ENCODE data around the gene PVR. TPM values are rescaled to one million over a fixed set of nuclear protein-coding genes. Genes with fewer than 3 reads are reported as not detected.
A peak's percentile ranks its signal among the peaks of the same experiment; 100 is the strongest.

The PVR gene, protein sequence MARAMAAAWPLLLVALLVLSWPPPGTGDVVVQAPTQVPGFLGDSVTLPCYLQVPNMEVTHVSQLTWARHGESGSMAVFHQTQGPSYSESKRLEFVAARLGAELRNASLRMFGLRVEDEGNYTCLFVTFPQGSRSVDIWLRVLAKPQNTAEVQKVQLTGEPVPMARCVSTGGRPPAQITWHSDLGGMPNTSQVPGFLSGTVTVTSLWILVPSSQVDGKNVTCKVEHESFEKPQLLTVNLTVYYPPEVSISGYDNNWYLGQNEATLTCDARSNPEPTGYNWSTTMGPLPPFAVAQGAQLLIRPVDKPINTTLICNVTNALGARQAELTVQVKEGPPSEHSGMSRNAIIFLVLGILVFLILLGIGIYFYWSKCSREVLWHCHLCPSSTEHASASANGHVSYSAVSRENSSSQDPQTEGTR
- polyA plus RNA-seq (2013, experiment 1 of 4): 9.0 TPM
- polyA plus RNA-seq (2013, experiment 2 of 4): 10.7 TPM
- 7.8 TPM for polyA plus RNA-seq (2013, experiment 3 of 4)
- 7.4 TPM for polyA plus RNA-seq (2013, experiment 4 of 4)

DNA sequence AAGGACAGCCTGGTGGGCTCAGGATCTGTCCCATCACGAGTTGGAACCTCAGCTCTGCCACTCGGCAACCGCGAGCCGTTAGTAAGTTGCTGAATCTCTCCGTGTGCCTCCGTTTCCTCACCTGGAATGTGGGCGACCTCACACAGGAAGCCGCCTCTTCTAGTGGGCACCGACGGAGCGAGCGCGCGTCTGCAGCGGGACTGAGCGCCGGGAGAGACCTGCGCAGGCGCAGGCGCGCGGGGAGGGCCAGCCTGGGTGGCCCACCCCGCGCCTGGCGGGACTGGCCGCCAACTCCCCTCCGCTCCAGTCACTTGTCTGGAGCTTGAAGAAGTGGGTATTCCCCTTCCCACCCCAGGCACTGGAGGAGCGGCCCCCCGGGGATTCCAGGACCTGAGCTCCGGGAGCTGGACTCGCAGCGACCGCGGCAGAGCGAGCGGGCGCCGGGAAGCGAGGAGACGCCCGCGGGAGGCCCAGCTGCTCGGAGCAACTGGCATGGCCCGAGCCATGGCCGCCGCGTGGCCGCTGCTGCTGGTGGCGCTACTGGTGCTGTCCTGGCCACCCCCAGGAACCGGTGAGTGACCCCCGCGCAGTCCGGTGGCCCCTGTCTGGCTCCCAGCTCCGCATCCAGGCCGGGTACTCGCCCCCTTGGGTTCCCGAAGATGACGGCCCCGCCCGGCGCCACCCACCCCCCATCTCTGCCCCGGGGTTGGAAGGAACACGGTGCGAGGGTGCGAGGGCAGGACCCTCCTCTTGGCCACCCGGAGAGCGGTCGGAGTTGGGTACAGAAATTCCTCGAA lies at the start of gene PVR:
Gene PVR, plus strand, starts transcription at position 306 of the 797 bp plus-strand sequence. Its CDS starts 187 bp downstream, at position 493.
- WGBS, 2 experiments: 1% methylated on average over 70 of the region's 70 CpGs
- Histone ChIP-seq H3K4me3 (ENCODE audit: insufficient read depth, low read depth, low read length) (peak within 1 kb of the TSS; percentile 51), H3K27ac (ENCODE audit: insufficient read depth, low read depth, low read length, poor library complexity, severe bottlenecking) (peak within 1 kb of the TSS; percentile 33), H3K36me3 (ENCODE audit: control insufficient read depth, insufficient read depth, low read length) (no peaks in the 10 kb centered on the region), H3K27me3 (ENCODE audit: control insufficient read depth, insufficient read depth, low read length, poor library complexity, severe bottlenecking) (peaks cover 14% of the 10 kb centered on the region), H3K4me1 (ENCODE audit: control insufficient read depth, insufficient read depth, low read length) (no peaks in the 10 kb centered on the region), H3K9me3 (ENCODE audit: control insufficient read depth, low read length) (no peaks in the 10 kb centered on the region)

DNA sequence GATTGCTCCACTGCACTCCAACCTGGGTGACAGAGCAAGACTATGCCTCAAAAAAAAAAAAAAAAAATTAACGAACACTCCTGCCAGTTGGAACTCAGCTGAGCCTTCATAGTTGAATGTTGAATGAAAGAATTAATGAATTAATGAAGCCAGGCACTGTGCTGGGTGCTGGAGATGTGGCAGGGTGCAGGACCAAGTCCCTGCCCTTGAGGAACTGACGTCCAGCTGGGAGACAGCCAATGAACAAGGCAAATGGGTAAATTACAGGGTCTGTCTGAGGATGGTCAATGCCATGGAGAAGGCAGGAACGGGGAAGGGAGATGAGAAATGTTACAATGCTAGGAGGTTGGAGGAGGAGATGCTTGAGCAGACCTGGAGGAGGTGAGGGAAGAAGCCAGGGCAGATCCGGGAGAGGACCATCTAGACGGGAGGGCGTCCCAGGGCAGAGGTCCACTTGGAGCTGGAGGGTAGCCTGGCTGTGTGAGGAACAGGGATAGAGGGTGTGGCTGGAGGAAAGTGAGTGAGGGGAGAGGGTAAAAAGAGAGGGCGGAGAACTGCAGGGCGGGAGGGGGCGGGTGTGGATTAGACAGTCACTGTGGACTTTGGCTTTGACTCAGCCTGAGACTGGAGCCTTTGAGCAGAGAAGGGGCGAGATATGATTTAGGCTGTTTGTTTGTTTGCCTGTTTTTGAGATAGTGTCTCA lies 47.1 kb upstream of the PVR start:
- Histone ChIP-seq H3K4me3 (ENCODE audit: insufficient read depth, low read depth, low read length) (no peak overlapping the region), H3K36me3 (ENCODE audit: control insufficient read depth, insufficient read depth, low read length) (no peaks in the 10 kb centered on the region), H3K4me1 (ENCODE audit: control insufficient read depth, insufficient read depth, low read length) (no peaks in the 10 kb centered on the region), H3K9me3 (ENCODE audit: control insufficient read depth, low read length) (no peaks in the 10 kb centered on the region), H3K27ac (ENCODE audit: insufficient read depth, low read depth, low read length, poor library complexity, severe bottlenecking) (no peak overlapping the region), H3K27me3 (ENCODE audit: control insufficient read depth, insufficient read depth, low read length, poor library complexity, severe bottlenecking) (no peaks in the 10 kb centered on the region)
- WGBS, 2 experiments: 91 to 92% methylated on average over 10 of the region's 10 CpGs

DNA sequence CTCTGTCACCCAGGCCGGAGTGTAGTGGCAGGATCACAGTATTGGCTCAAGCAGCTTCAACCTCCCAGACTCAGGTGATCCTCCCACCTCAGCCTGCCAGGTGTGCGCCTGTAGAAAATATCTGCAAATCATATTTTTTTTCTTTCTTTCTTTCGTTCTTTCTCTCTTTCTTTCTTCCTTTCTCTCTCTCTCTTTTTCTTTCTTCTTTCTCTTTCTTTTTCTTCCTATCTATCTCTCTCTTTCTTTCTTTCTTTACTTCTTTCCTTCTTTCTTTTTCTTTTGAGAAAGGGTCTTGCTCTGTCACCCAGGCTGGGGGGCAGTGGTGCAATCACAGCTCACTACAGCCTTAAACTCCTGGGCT lies 46.6 kb upstream of the PVR start:
- 93% methylated on average over 3 of the region's 3 CpGs for WGBS, 2 experiments
- H3K4me1 ChIP-seq (ENCODE audit: control insufficient read depth, insufficient read depth, low read length): no peaks in the 10 kb centered on the region
- H3K9me3 ChIP-seq (ENCODE audit: control insufficient read depth, low read length): no peaks in the 10 kb centered on the region
- no peaks in the 10 kb centered on the region for H3K27me3 ChIP-seq (ENCODE audit: control insufficient read depth, insufficient read depth, low read length, poor library complexity, severe bottlenecking)
- H3K4me3 ChIP-seq (ENCODE audit: insufficient read depth, low read depth, low read length): no peak overlapping the region
- H3K36me3 ChIP-seq (ENCODE audit: control insufficient read depth, insufficient read depth, low read length): no peaks in the 10 kb centered on the region
- H3K27ac ChIP-seq (ENCODE audit: insufficient read depth, low read depth, low read length, poor library complexity, severe bottlenecking): no peak overlapping the region

DNA sequence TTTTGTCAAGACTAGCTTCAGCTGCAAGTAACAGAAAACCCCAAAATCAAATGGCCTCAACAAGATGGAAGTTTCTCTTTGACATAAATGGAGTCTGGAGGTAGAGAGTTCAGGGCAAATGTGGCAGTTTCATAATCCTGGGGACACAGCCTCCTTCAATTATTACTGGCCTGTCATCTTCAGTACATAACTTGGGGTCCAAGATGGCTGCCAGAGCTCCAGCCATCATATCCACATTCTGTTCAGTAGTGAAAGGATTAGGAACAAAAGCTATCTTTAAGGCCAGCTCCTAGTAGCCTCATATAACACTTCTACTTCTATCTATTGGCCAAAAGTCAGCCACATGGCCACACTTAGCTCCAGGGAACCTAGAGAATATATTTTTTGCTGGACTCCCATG lies 45.4 kb upstream of the PVR start:
- Histone ChIP-seq H3K27me3 (ENCODE audit: control insufficient read depth, insufficient read depth, low read length, poor library complexity, severe bottlenecking) (no peaks in the 10 kb centered on the region), H3K4me3 (ENCODE audit: insufficient read depth, low read depth, low read length) (no peak overlapping the region), H3K36me3 (ENCODE audit: control insufficient read depth, insufficient read depth, low read length) (no peaks in the 10 kb centered on the region), H3K9me3 (ENCODE audit: control insufficient read depth, low read length) (no peaks in the 10 kb centered on the region), H3K4me1 (ENCODE audit: control insufficient read depth, insufficient read depth, low read length) (no peaks in the 10 kb centered on the region), H3K27ac (ENCODE audit: insufficient read depth, low read depth, low read length, poor library complexity, severe bottlenecking) (no peak overlapping the region)

DNA sequence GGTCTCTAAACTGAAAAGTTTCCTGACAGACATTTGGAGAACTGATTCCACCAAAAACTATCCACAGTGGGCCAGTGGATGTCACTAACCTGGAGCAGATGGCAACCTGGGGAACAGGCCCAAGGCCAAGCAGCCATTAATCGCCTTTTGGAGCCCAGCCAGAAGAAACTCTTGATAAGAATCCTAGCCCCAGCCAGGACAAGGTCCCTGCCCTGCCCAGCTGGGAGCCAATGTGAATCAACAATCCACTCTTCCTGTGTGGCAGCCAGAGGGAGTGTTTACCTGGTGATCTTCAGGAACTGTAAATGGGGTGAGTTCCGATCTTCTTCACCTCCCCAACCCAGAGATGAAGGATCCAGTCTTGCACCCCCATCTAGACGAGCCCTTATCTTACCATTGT lies 44.8 kb upstream of the PVR start:
- Histone ChIP-seq H3K4me3 (ENCODE audit: insufficient read depth, low read depth, low read length) (no peak overlapping the region), H3K27me3 (ENCODE audit: control insufficient read depth, insufficient read depth, low read length, poor library complexity, severe bottlenecking) (no peaks in the 10 kb centered on the region), H3K36me3 (ENCODE audit: control insufficient read depth, insufficient read depth, low read length) (no peaks in the 10 kb centered on the region), H3K9me3 (ENCODE audit: control insufficient read depth, low read length) (no peaks in the 10 kb centered on the region), H3K4me1 (ENCODE audit: control insufficient read depth, insufficient read depth, low read length) (no peaks in the 10 kb centered on the region), H3K27ac (ENCODE audit: insufficient read depth, low read depth, low read length, poor library complexity, severe bottlenecking) (no peak overlapping the region)
- WGBS, 2 experiments: 88 to 94% methylated on average over 3 of the region's 3 CpGs

DNA sequence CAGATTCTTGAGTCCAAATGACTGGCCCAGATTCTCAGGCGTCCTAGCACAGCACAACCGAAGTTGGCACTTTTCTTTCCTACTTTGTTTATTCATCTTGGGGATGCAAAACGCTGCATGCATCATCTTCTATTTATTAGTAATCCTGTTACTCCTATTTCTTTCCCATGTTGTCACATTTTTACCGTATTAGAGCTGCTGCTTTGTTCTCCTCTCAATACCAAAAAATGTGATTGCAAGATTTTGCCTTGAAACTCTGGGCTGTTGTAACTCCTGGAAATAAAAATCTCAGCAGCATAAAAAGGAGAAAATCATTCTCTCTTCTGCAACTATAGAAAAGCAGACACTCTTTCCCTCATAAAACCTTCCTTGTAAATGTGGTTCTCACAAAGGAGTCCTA lies 43.2 kb upstream of the PVR start:
- Histone ChIP-seq H3K27me3 (ENCODE audit: control insufficient read depth, insufficient read depth, low read length, poor library complexity, severe bottlenecking) (no peaks in the 10 kb centered on the region), H3K9me3 (ENCODE audit: control insufficient read depth, low read length) (no peaks in the 10 kb centered on the region), H3K36me3 (ENCODE audit: control insufficient read depth, insufficient read depth, low read length) (no peaks in the 10 kb centered on the region), H3K4me3 (ENCODE audit: insufficient read depth, low read depth, low read length) (no peak overlapping the region), H3K27ac (ENCODE audit: insufficient read depth, low read depth, low read length, poor library complexity, severe bottlenecking) (no peak overlapping the region), H3K4me1 (ENCODE audit: control insufficient read depth, insufficient read depth, low read length) (no peaks in the 10 kb centered on the region)
- 88 to 89% methylated on average over 4 of the region's 4 CpGs for WGBS, 2 experiments

DNA sequence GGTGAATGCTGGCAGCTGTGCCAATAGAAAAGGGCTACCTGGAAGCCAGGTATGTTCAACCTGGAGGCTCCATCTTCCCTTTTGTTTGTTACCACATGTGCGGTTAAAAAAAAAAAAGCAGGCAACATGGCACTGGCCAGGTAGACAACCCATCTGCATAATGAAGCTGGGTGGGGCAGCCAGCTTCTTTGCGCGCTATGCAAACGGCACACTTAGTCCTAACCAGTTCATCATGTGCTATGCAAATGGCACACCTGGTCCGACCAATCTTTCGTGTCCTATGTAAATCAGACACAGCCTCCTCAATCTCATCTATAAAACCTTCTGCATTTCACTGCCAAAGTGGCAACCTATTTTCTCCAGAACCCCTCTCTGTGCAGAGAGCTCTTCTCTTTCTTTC lies 41.6 kb upstream of the PVR start:
- H3K4me3 ChIP-seq (ENCODE audit: insufficient read depth, low read depth, low read length): no peak overlapping the region
- WGBS, 2 experiments: 89 to 91% methylated on average over 6 of the region's 6 CpGs
- H3K27ac ChIP-seq (ENCODE audit: insufficient read depth, low read depth, low read length, poor library complexity, severe bottlenecking): no peak overlapping the region
- no peaks in the 10 kb centered on the region for H3K36me3 ChIP-seq (ENCODE audit: control insufficient read depth, insufficient read depth, low read length)
- H3K27me3 ChIP-seq (ENCODE audit: control insufficient read depth, insufficient read depth, low read length, poor library complexity, severe bottlenecking): no peaks in the 10 kb centered on the region
- no peaks in the 10 kb centered on the region for H3K4me1 ChIP-seq (ENCODE audit: control insufficient read depth, insufficient read depth, low read length)
- no peaks in the 10 kb centered on the region for H3K9me3 ChIP-seq (ENCODE audit: control insufficient read depth, low read length)

DNA sequence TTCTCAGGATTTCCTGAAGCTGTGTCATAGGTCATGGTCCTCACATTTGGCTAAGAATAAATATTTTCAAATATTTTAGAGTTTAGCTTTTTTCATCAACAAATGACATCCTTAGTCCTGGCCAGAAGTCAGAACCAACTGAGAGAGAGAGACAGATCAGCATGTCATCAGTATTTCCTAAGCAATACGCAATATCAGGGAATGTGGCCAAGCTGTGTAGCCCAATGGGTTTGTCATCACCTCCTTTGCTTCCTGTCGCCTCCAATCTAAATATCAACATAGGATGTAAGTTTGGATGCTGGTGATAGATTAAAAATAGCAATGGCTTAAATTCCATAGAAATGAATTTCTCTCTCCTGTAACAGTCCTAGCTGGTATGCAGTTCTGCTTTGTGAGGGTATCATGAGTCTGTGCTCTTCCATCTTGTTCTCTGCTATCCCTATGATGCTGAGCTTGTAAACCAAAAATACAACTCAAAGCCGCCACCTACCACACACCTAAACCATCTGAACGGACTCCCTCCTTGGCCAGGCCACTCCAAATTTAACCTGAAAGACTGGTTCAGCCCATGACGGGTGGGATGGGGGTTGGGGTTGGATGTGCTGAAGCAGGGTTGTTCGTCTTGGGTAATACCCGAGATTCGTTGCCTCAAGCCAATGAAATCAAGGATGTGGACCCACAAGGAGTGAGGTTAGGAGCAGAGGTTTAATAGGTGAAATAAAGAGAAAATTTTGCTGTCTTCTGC lies 40.3 kb upstream of the PVR start:
- no peak overlapping the region for H3K27ac ChIP-seq (ENCODE audit: insufficient read depth, low read depth, low read length, poor library complexity, severe bottlenecking)
- no peaks in the 10 kb centered on the region for H3K27me3 ChIP-seq (ENCODE audit: control insufficient read depth, insufficient read depth, low read length, poor library complexity, severe bottlenecking)
- 86 to 91% methylated on average over 6 to 8 of the region's 8 CpGs for WGBS, 2 experiments
- no peaks in the 10 kb centered on the region for H3K36me3 ChIP-seq (ENCODE audit: control insufficient read depth, insufficient read depth, low read length)
- no peak overlapping the region for H3K4me3 ChIP-seq (ENCODE audit: insufficient read depth, low read depth, low read length)
- H3K4me1 ChIP-seq (ENCODE audit: control insufficient read depth, insufficient read depth, low read length): no peaks in the 10 kb centered on the region
- no peaks in the 10 kb centered on the region for H3K9me3 ChIP-seq (ENCODE audit: control insufficient read depth, low read length)

DNA sequence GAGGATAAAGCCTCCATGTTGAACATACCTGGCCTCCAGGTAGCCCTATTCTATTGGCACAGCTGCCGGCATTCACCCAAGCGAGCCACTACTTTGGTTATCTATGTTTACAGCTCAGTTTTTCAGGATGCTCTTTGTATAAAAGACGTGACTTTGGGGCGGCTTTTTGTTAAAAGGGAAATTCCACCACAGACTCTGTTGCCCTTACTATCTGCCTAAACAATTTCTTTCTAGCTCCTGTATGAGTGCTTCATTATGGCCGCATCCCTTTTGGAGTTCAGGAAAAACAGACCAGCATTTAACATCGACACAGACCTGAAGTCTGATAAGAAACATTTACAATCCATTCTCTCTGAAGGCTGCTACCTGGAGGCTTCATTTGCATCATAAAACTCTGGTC lies 39.5 kb upstream of the PVR start:
- Histone ChIP-seq H3K36me3 (ENCODE audit: control insufficient read depth, insufficient read depth, low read length) (no peaks in the 10 kb centered on the region), H3K27ac (ENCODE audit: insufficient read depth, low read depth, low read length, poor library complexity, severe bottlenecking) (no peak overlapping the region), H3K9me3 (ENCODE audit: control insufficient read depth, low read length) (no peaks in the 10 kb centered on the region), H3K27me3 (ENCODE audit: control insufficient read depth, insufficient read depth, low read length, poor library complexity, severe bottlenecking) (no peaks in the 10 kb centered on the region), H3K4me1 (ENCODE audit: control insufficient read depth, insufficient read depth, low read length) (no peaks in the 10 kb centered on the region), H3K4me3 (ENCODE audit: insufficient read depth, low read depth, low read length) (no peak overlapping the region)
- WGBS, 2 experiments: 83 to 85% methylated on average over 6 of the region's 6 CpGs

Data from ectodermal cell (in vitro differentiated cells).